Tibial nerve (tissue), 4 donors: ENCODE data around the gene DNM3. TPM values are rescaled to one million over a fixed set of nuclear protein-coding genes. Genes with fewer than 3 reads are reported as not detected.
"Not testable (repeated sequence)": the region's sequence is repeated elsewhere in the genome, so short reads cannot be mapped to it uniquely, and the experiment has no call there.

Experiments
- DNase-seq, 2 donors: peaks; one replicate each; pipeline ENCODE4 v3.0.0-alpha.2; 2019; ENCODE audit warnings: low spot score in 2 of 2
- H3K27ac ChIP-seq, 4 donors: fragments of 200-600 bp; sonication (generic) in 3 of 4; one replicate each; pipeline ENCODE4 v1.5.1; 2017 to 2019; ENCODE audit warnings: mild to moderate bottlenecking in 1 of 4
- H3K27me3 ChIP-seq, 2 donors: fragments of 200-600 bp; sonication (generic) in 1 of 2; one replicate each; pipeline versions ENCODE4 v1.5.1 to v1.6.0; 2017 to 2019
- H3K36me3 ChIP-seq, 3 donors: fragments of 200-600 bp; sonication (generic); one replicate each; pipeline ENCODE4 v1.5.1; 2018 to 2019
- H3K4me1 ChIP-seq, 4 donors: fragments of 200-600 bp; sonication (generic) in 3 of 4; one replicate each; pipeline ENCODE4 v1.5.1; 2017 to 2019
- H3K4me3 ChIP-seq, 4 donors: fragments of 200-600 bp; sonication (generic) in 3 of 4; one replicate each; pipeline ENCODE4 v1.5.1; 2017 to 2019; ENCODE audit warnings: mild to moderate bottlenecking in 1 of 4, moderate library complexity in 1 of 4
- H3K9me3 ChIP-seq, 4 donors: fragments of 200-600 bp; sonication (generic) in 3 of 4; one replicate each; pipeline ENCODE4 v1.5.1; 2017 to 2019
- CTCF ChIP-seq, 5 experiments: fragments of 200-600 bp in 3 of 5; fragments of 450-650 bp in 2 of 5; sonication (generic) in 3 of 5; IDR thresholded peaks; one replicate each; pipeline ENCODE4 v1.5.1; 2016 to 2019; ENCODE audit warnings: antibody characterized with exemption in 5 of 5, mild to moderate bottlenecking in 3 of 5, moderate library complexity in 2 of 5
- EP300 ChIP-seq, 2 donors: sonication (generic); formaldehyde crosslinking; IDR thresholded peaks; one replicate each; pipeline ENCODE4 v1.6.1; 2017; ENCODE audit warnings: antibody characterized with exemption in 2 of 2, mild to moderate bottlenecking in 1 of 2
- POLR2A ChIP-seq, 2 donors: fragments of 450-650 bp; IDR thresholded peaks; one replicate each; pipeline ENCODE4 v1.6.1; 2017; ENCODE audit warnings: antibody characterized with exemption in 2 of 2, mild to moderate bottlenecking in 2 of 2, moderate library complexity in 2 of 2
- WGBS, 2 donors: methylation state at CpG; one replicate each; pipeline ENCODE4 v1.1.5; 2018; 5-methylcytosine and 5-hydroxymethylcytosine counted together
- total RNA-seq, 4 donors: library from RNA; depleted of rRNA; stranded (reverse); fragments of >200 nt; gene quantifications; one replicate each; pipeline ENCODE4 v1.1.0, GENCODE V29; 2016

DNM3 gene
- total RNA-seq, 4 donors from 2014 or later = 9.8 to 15.3 (median 12.3) TPM

DNA sequence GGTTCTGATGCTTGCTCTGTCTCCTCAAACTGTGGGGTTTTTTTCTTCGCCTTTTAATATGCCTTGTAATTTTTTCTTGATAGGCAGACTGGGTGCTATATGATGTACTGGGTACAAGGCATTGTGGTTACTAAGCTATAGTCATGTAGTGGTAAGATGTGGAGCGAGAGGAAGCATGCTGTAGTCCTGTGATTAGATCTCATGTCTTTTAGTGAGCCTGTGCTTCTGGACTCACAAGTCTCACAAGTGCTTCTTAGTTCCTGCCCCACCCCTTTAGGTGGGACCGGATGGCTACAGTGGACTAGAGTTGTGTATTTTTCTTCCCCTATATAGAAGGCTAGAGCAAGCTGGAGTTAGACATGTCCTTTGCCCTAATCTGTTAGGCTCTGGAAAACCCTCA, 178.7 kb downstream of the DNM3 start:
- Histone ChIP-seq H3K27ac (no peak overlapping the region), H3K4me1 (no peaks in the 10 kb centered on the region), H3K36me3 (no peaks in the 10 kb centered on the region), H3K4me3 (no peak overlapping the region), H3K9me3 (peaks cover 0 to 5% (median under 1%) of the 10 kb centered on the region in 4 donors), H3K27me3 (no peaks in the 10 kb centered on the region)
- no peak for TF ChIP-seq POLR2A (IDR thresholded peaks at IDR 0.05)
- TF ChIP-seq EP300 (IDR thresholded peaks at IDR 0.05) = no peak
- no peak for TF ChIP-seq CTCF (IDR thresholded peaks at IDR 0.05)
- no peak for DNase-seq
- 90 to 95% methylated on average over 3 of the region's 3 CpGs for WGBS, 2 donors

GRCh38 chr1:172024516-172024915, 183.2 kb downstream of the DNM3 start:
- H3K4me1 ChIP-seq = no peaks in the 10 kb centered on the region
- H3K9me3 ChIP-seq = no peaks in the 10 kb centered on the region
- H3K36me3 ChIP-seq = no peaks in the 10 kb centered on the region
- H3K27ac ChIP-seq = no peak overlapping the region
- no peak overlapping the region for H3K4me3 ChIP-seq
- DNase-seq = no peak
- H3K27me3 ChIP-seq = no peaks in the 10 kb centered on the region
- TF ChIP-seq EP300 (IDR thresholded peaks at IDR 0.05) = no peak
- TF ChIP-seq POLR2A (IDR thresholded peaks at IDR 0.05) = no peak
- TF ChIP-seq CTCF (IDR thresholded peaks at IDR 0.05) = no peak
- 84 to 89% methylated on average over 5 of the region's 5 CpGs for WGBS, 2 donors

DNA sequence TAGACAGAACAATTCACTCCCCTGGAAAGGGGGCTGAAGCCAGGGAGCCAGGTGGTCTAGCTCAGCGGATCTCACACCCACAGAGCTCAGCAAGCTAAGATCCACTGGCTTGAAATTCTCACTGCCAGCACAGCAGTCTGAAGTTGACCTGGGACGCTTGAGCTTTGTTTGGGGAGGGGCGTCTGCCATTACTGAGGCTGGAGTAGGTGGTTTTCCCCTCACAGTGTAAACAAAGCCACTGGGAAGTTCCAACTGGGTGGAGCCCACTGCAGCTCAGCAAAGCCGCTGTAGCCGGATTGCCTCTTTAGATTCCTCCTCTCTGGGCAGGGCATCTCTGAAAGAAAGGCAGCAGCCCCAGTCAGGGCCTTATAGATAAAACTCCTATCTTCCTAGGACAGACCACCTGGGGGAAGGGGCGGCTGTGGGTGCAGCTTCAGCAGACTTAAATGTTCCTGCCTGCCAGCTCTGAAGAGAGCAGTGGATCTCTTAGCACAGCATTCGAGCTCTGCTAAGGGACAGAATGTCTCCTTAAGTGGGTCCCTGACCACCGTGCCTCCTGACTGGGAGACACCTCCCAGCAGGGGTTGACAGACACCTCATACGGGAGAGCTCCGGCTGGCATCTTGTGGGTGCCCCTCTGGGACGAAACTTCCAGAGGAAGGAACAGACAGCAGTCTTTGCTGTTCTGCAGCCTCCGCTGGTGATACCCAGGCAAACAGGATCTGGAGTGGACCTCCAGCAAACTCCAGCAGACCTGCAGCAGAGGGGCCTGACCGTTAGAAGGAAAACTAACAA, 183.8 kb downstream of the DNM3 start:
- DNase-seq, H3K4me1 ChIP-seq, H3K27ac ChIP-seq, H3K27me3 ChIP-seq, H3K9me3 ChIP-seq, H3K4me3 ChIP-seq, H3K36me3 ChIP-seq: not testable (repeated sequence)
- 83% methylated on average over 12 to 13 of the region's 13 CpGs for WGBS, 2 donors

- DNase-seq = no peak
- Histone ChIP-seq H3K27me3 (no peaks in the 10 kb centered on the region), H3K27ac (no peak overlapping the region), H3K4me1 (no peaks in the 10 kb centered on the region), H3K4me3 (no peak overlapping the region), H3K9me3 (no peaks in the 10 kb centered on the region), H3K36me3 (peaks cover 0 to 22% (median 0%) of the 10 kb centered on the region in 3 donors)
- WGBS, 2 donors = 88% methylated on average over 5 of the region's 5 CpGs
- no peak for TF ChIP-seq POLR2A (IDR thresholded peaks at IDR 0.05)
- no peak for TF ChIP-seq CTCF (IDR thresholded peaks at IDR 0.05)
- TF ChIP-seq EP300 (IDR thresholded peaks at IDR 0.05) = no peak
These were observed 199.2 kb downstream of the DNM3 start for GRCh38 chr1:172040466-172040865.

DNA sequence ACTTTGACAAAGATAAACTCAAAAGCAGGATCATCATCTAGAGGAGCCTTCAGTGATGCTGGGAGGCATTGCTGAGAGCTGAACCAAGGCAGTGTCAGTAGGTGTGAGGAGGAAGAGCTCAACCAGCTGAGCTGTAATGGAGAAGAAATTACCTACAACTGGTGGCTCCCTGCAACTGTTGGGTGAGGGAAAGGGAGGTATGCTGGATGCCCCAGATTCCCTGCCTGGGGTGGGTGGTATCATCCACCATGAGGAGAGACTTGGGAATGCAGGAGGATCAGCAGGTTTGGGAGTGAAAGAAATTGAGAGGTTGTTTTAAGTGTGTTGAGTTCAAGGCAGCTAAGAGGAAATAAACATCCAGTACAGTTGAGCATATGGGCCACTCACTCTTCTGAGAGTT, 199.8 kb downstream of the DNM3 start:
- Histone ChIP-seq H3K4me1 (no peaks in the 10 kb centered on the region), H3K27me3 (no peaks in the 10 kb centered on the region), H3K4me3 (no peak overlapping the region), H3K9me3 (no peaks in the 10 kb centered on the region), H3K36me3 (peaks cover 0 to 26% (median 0%) of the 10 kb centered on the region in 3 donors), H3K27ac (no peak overlapping the region)
- TF ChIP-seq CTCF (IDR thresholded peaks at IDR 0.05) (no peak), POLR2A (IDR thresholded peaks at IDR 0.05) (no peak), EP300 (IDR thresholded peaks at IDR 0.05) (no peak)
- DNase-seq = no peak
